Stomach (tissue), 9 donors: Measurements from ENCODE around the gene IRAK1. TPM values are rescaled to one million over a fixed set of nuclear protein-coding genes. Genes with fewer than 3 reads are reported as not detected.

Experiments
- DNase-seq, 2 donors: peaks; one replicate each; pipeline versions ENCODE4 v3.0.0 to v3.0.0-alpha.2; 2013 to 2019
- H3K27ac ChIP-seq, 5 donors: fragments of 200-600 bp in 4 of 5; sonication (generic) in 4 of 5; one replicate each; pipeline ENCODE4 v1.5.1; 2013 to 2019; ENCODE audit warnings: mild to moderate bottlenecking in 1 of 5, moderate library complexity in 1 of 5
- H3K27me3 ChIP-seq, 3 donors: fragments of 200-600 bp; sonication (generic); one replicate each; pipeline ENCODE4 v1.5.1; 2017 to 2019; ENCODE audit warnings: mixed run types in 1 of 3
- H3K36me3 ChIP-seq, 4 donors: fragments of 200-600 bp; sonication (generic); 1 replicate in 3 of 4; 2 replicates in 1 of 4; pipeline ENCODE4 v1.5.1; 2016 to 2019
- H3K4me1 ChIP-seq, 4 donors: fragments of 200-600 bp; sonication (generic); one replicate each; pipeline ENCODE4 v1.5.1; 2016 to 2019
- H3K4me3 ChIP-seq, 4 donors: fragments of 200-600 bp; sonication (generic) in 3 of 4; one replicate each; pipeline ENCODE4 v1.5.1; 2016 to 2019; ENCODE audit warnings: mild to moderate bottlenecking in 1 of 4
- H3K9me3 ChIP-seq, 4 donors: fragments of 200-600 bp; sonication (generic); one replicate each; pipeline ENCODE4 v1.5.1; 2016 to 2019
- CTCF ChIP-seq, 7 experiments: fragments of 450-650 bp in 4 of 7; fragments of 200-600 bp in 3 of 7; sonication (generic) in 3 of 7; IDR thresholded peaks; one replicate each; pipeline ENCODE4 v1.5.1; 2016 to 2019; ENCODE audit warnings: antibody characterized with exemption in 7 of 7, control low read depth in 2 of 7, mild to moderate bottlenecking in 1 of 7
- EP300 ChIP-seq: sonication (generic); formaldehyde crosslinking; IDR thresholded peaks from one replicate; pipeline ENCODE4 v1.6.1; 2017; ENCODE audit warnings: antibody characterized with exemption
- POLR2A ChIP-seq, 4 donors: fragments of 450-650 bp; IDR thresholded peaks; one replicate each; pipeline ENCODE4 v1.6.1; 2016; ENCODE audit warnings: antibody characterized with exemption in 4 of 4, control low read depth in 2 of 4, mild to moderate bottlenecking in 1 of 4, moderate library complexity in 1 of 4
- POLR2AphosphoS5 ChIP-seq, 3 donors: sonication (generic); formaldehyde crosslinking; IDR thresholded peaks; one replicate each; pipeline ENCODE4 v1.6.1; 2016; ENCODE audit warnings: antibody characterized with exemption in 3 of 3
- WGBS, 5 donors: extraction: QIAGEN DNeasy Blood & Tissue Kit in 3 of 5; methylation state at CpG; one replicate each; pipeline versions ENCODE4 v1.1.5 to v1.1.7; 2013 to 2018; 5-methylcytosine and 5-hydroxymethylcytosine counted together
- intact Hi-C: fragments of 100-400 bp; cut with DNase I; formaldehyde crosslinking; loops from one replicate; pipeline ENCODE4 v1.15.1; 2023; ENCODE audit warnings: low total_unique reads
- polyA plus RNA-seq, 3 donors: library from polyadenylated mRNA; stranded (reverse); fragments of 200-250 nt; gene quantifications; one replicate each; pipeline ENCODE4 v1.2.3, GENCODE V29; 2013
- total RNA-seq, 5 donors: library from RNA; depleted of rRNA; stranded (reverse); fragments of >200 nt; gene quantifications; one replicate each; pipeline versions ENCODE4 v1.1.0 to v1.2.3, GENCODE V29; 2014 to 2016
- donor health status: healthy with polysubstance abuse.
- donor health status: Bipolar disorder and iron deficiency.
- donor health status: healthy.

The IRAK1 gene
- total and polyA plus RNA-seq, 8 donors, result 25.5 to 211 (median 66.9) TPM

GRCh38 chrX:154030715-154031305, 11.1 kb upstream of the IRAK1 start:
- Histone ChIP-seq H3K36me3 (peaks cover 9 to 53% (median 46%) of the 10 kb centered on the region in 4 donors), H3K4me3 (no peak overlapping the region), H3K9me3 (no peaks in the 10 kb centered on the region), H3K27ac (no peak overlapping the region), H3K27me3 (peaks cover 0 to 5% (median 0%) of the 10 kb centered on the region in 3 donors), H3K4me1 (peaks cover 0 to 23% (median 10%) of the 10 kb centered on the region in 4 donors)
- TF ChIP-seq POLR2AphosphoS5 (IDR thresholded peaks at IDR 0.05) (no peak), EP300 (no peak), CTCF (IDR thresholded peaks at IDR 0.05) (no peak), POLR2A (IDR thresholded peaks at IDR 0.05) (no peak)
- intact Hi-C loops, result no loop called here
- 85 to 95% (median 90%) methylated on average over 24 to 29 of the region's 29 CpGs for WGBS, 5 donors
- DNase-seq, result no peak

GRCh38 chrX:154030266-154030665, 10.6 kb upstream of the IRAK1 start:
- H3K27ac ChIP-seq, result no peak overlapping the region
- intact Hi-C loops, result no loop called here
- peaks cover 0 to 5% (median 0%) of the 10 kb centered on the region in 3 donors for H3K27me3 ChIP-seq
- no peak for DNase-seq
- TF ChIP-seq CTCF (IDR thresholded peaks at IDR 0.05) (no peak), EP300 (no peak), POLR2A (IDR thresholded peaks at IDR 0.05) (no peak), POLR2AphosphoS5 (IDR thresholded peaks at IDR 0.05) (no peak)
- whole genome bisulfite sequencing, 5 donors, result 85 to 93% (median 91%) methylated on average over 7 to 20 of the region's 20 CpGs
- no peaks in the 10 kb centered on the region for H3K9me3 ChIP-seq
- no peak overlapping the region for H3K4me3 ChIP-seq
- peaks cover 9 to 53% (median 46%) of the 10 kb centered on the region in 4 donors for H3K36me3 ChIP-seq
- peaks cover 0 to 23% (median 10%) of the 10 kb centered on the region in 4 donors for H3K4me1 ChIP-seq

- TF ChIP-seq POLR2A (IDR thresholded peaks at IDR 0.05) (no peak), EP300 (no peak), CTCF (IDR thresholded peaks at IDR 0.05) (no peak), POLR2AphosphoS5 (IDR thresholded peaks at IDR 0.05) (no peak)
- 69 to 84% (median 76%) methylated on average over 5 to 8 of the region's 8 CpGs for WGBS, 5 donors
- no peaks in the 10 kb centered on the region for H3K9me3 ChIP-seq
- peaks cover 9 to 53% (median 46%) of the 10 kb centered on the region in 4 donors for H3K36me3 ChIP-seq
- H3K27me3 ChIP-seq, result peaks cover 0 to 5% (median 0%) of the 10 kb centered on the region in 3 donors
- H3K4me1 ChIP-seq, result peaks cover 0 to 20% (median 10%) of the 10 kb centered on the region in 4 donors
- no peak for DNase-seq
- intact Hi-C loops, result no loop called here
- no peak overlapping the region for H3K4me3 ChIP-seq
- no peak overlapping the region for H3K27ac ChIP-seq
Observed at GRCh38 chrX:154029439-154029838, 9.7 kb upstream of the IRAK1 start.

- intact Hi-C loops, result no loop called here
- Histone ChIP-seq H3K27me3 (peaks cover 0 to 5% (median 0%) of the 10 kb centered on the region in 3 donors), H3K4me3 (no peak overlapping the region), H3K9me3 (no peaks in the 10 kb centered on the region), H3K4me1 (peaks cover 0 to 26% (median 10%) of the 10 kb centered on the region in 4 donors), H3K27ac (no peak overlapping the region), H3K36me3 (peaks cover 9 to 53% (median 46%) of the 10 kb centered on the region in 4 donors)
- TF ChIP-seq CTCF (IDR thresholded peaks at IDR 0.05), result no peak
- TF ChIP-seq EP300, result no peak
- no peak for TF ChIP-seq POLR2A (IDR thresholded peaks at IDR 0.05)
- TF ChIP-seq POLR2AphosphoS5 (IDR thresholded peaks at IDR 0.05), result no peak
- WGBS, 5 donors, result 56 to 87% (median 61%) methylated on average over 7 to 13 of the region's 13 CpGs
- DNase-seq, result peak in 1 of 2 donors; percentile 33
Observed at GRCh38 chrX:154028502-154029184, 8.9 kb upstream of the IRAK1 start.
